ENCODE data around the gene HHAT. TPM values are rescaled to one million over a fixed set of nuclear protein-coding genes. Genes with fewer than 3 reads are reported as not detected.
"Not testable (repeated sequence)": the region's sequence is repeated elsewhere in the genome, so short reads cannot be mapped to it uniquely, and the experiment has no call there.

The HHAT gene
- total RNA-seq, 2 experiments from 2014 or later: 3.6 to 3.9 TPM

DNA sequence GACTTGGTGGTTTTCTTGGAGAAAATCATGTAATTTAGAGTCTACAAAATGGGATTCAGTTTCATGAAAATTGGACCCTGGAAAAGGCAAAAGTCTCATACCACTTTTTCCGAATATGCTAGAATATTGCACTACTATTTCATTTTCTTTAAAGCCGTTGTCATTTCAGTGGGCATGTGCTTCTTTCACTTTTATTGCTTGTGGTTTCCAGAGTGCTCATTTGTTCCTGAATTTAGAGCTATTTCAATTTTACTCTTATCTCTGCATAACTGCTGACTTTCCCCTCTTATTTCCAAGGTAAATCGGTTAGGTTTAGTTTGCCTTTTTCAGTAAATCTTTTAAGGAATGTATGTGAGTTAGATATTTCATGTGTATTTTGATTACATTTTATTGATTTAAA, 11.6 kb downstream of the HHAT start:
- Mint-ChIP-seq H3K27ac (peak overlapping the region; percentile 55), H3K36me3 (ENCODE audit: low read depth) (no peaks in the 10 kb centered on the region), H3K27me3 (ENCODE audit: low read depth) (no peaks in the 10 kb centered on the region), H3K4me1 (ENCODE audit: low read depth) (peaks cover 25% of the 10 kb centered on the region), H3K9me3 (no peaks in the 10 kb centered on the region), H3K4me3 (no peak overlapping the region)
- DNase-seq: no peak
- CTCF ChIA-PET: interaction anchor here (0.7 to 2.7 kb wide), 6 partner anchors 8 to 517 kb away, joined by 3 to 11 read pairs (median 6); no protein-coding TSS in a partner anchor
- intact Hi-C loops (cut with micrococcal nuclease): loop anchor here (1.0 to 10.0 kb wide), 5 partner anchors 8 to 1174 kb away; partner anchors contain the start of gene RCOR3

DNA sequence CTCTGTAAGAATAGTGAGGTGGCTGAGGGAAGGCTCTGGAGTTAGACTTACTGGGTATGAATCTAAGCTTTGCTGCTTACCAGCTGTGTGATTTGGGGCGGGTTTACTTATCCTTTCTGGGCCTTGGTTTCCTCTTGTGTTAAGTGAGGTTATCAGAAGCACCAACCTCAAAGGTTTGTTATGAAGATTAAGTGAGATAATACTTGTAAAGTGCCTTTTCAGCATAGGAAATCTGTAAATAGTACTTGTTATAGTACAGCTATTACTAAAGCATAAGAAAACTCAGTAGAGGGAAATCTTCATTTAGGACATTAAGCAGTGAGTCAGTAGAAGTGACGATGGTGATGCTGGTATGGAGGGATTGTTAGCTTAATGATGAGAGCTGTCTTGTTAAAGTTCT, 12.1 kb downstream of the HHAT start:
- peak; percentile 52 for DNase-seq
- Mint-ChIP-seq H3K27ac (peak overlapping the region; percentile 52), H3K36me3 (ENCODE audit: low read depth) (no peaks in the 10 kb centered on the region), H3K4me3 (no peak overlapping the region), H3K4me1 (ENCODE audit: low read depth) (peaks cover 25% of the 10 kb centered on the region), H3K9me3 (no peaks in the 10 kb centered on the region), H3K27me3 (ENCODE audit: low read depth) (no peaks in the 10 kb centered on the region)
- CTCF ChIA-PET: interaction anchor here (0.6 to 2.7 kb wide), 8 partner anchors 8 to 518 kb away, joined by 3 to 11 read pairs (median 4); no protein-coding TSS in a partner anchor
- intact Hi-C loops (cut with micrococcal nuclease): loop anchor here (1.0 to 10.0 kb wide), 5 partner anchors 9 to 1174 kb away; partner anchors contain the start of gene RCOR3

DNA sequence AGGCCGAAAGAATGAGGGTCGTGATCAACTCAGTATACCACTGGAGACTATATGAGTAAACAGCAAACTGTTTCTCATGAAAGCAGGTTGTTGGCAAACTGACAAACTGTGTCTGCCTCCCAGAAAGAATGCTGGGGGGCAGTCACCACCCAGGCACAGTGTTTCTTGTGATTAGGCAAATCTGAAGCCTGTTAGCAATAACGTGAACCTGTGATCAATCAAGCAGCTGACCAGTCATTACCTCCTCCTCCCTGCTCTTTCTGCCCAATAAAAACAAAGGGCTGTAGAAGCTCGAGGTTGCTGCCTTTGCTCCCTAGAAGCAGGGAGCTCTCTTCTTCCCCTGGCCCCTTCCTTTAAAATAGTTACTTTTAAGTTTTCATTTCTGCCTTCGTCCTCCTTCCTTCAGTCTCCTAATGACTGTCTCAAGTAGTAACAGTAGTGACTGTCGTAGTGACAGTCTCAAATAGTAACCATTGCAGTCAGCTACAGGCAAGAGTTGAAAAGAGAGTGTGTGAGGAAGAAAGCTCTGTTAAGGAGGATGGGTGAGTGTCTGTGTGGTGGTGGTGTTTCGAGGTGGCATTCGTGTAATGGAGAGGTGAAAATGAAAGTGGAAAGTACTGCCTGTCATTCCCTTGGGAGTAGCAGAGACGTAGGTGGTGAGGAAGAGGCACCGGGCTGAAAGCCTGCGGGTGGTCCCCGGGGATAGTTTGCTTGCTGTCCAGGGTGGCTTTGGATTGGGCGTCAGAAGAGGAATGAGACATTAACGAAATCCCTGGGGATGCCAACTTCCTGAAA, 14.5 kb downstream of the HHAT start:
- Mint-ChIP-seq H3K4me3 (no peak overlapping the region), H3K27ac (no peak overlapping the region), H3K36me3 (ENCODE audit: low read depth) (no peaks in the 10 kb centered on the region), H3K9me3 (no peaks in the 10 kb centered on the region), H3K4me1 (ENCODE audit: low read depth) (peaks cover 40% of the 10 kb centered on the region), H3K27me3 (ENCODE audit: low read depth) (no peaks in the 10 kb centered on the region)
- CTCF ChIA-PET: no interaction called here
- intact Hi-C loops (cut with micrococcal nuclease): loop anchor here (10.0 kb wide), 1 partner anchor 1172 kb away; no protein-coding TSS in a partner anchor
- DNase-seq: no peak

DNA sequence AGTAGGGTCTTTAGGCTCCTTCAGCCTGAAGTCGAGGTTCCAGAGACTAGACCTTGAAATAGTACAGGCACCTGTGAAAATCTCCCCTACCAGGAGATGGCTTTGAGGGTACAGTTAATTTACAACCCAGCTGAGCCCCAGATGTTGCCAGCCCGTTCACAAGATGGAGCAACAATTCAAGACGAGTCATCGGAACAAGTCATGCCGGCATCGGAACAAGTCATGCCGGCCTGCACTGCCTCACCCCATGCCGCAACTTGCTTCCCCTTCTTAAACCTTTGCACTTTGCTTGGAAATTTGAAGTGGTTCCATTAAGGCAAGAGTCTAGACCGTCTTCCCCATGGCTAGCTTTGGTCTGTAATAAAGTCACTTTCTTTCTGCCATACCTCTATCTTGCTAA, 16.0 kb downstream of the HHAT start:
- Mint-ChIP-seq H3K4me3 (no peak overlapping the region), H3K4me1 (ENCODE audit: low read depth) (peaks cover 38% of the 10 kb centered on the region), H3K9me3 (no peaks in the 10 kb centered on the region), H3K36me3 (ENCODE audit: low read depth) (no peaks in the 10 kb centered on the region), H3K27ac (no peak overlapping the region), H3K27me3 (ENCODE audit: low read depth) (no peaks in the 10 kb centered on the region)
- CTCF ChIA-PET: interaction anchor here (0.7 to 1.5 kb wide), 3 partner anchors 11 to 55 kb away, joined by 3 to 4 read pairs (median 4); no protein-coding TSS in a partner anchor
- no peak for DNase-seq
- intact Hi-C loops (cut with micrococcal nuclease): loop anchor here (10.0 kb wide), 1 partner anchor 1170 kb away; no protein-coding TSS in a partner anchor

DNA sequence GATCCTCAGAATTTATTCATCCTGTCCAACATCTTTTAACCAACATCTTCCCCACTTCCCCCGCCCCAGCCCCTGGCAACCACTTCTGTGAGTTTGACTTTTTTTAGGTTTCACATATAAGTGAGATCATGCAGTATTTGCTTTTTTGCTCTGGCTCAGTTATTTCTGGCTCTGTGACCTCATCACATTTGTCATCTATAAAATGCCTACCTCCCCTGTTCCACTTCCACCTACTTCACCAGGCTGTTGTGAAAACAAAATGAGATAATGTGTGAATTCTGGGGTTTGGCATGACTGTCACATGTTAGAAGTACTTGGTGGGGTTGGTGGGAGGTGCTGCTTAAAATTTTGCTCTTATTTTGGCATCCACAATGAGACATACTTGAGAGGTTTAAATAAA, 18.4 kb downstream of the HHAT start:
- peak; percentile 69 for DNase-seq
- no peaks in the 10 kb centered on the region for H3K9me3 Mint-ChIP-seq
- intact Hi-C loops (cut with micrococcal nuclease): loop anchor here (1.0 to 10.0 kb wide), 4 partner anchors 15 to 1168 kb away; no protein-coding TSS in a partner anchor
- H3K4me3 Mint-ChIP-seq: no peak overlapping the region
- H3K4me1 Mint-ChIP-seq (ENCODE audit: low read depth): peaks cover 20% of the 10 kb centered on the region
- H3K36me3 Mint-ChIP-seq (ENCODE audit: low read depth): peaks cover 2% of the 10 kb centered on the region
- peak overlapping the region; percentile 27 for H3K27ac Mint-ChIP-seq
- CTCF ChIA-PET: no interaction called here
- no peaks in the 10 kb centered on the region for H3K27me3 Mint-ChIP-seq (ENCODE audit: low read depth)

DNA sequence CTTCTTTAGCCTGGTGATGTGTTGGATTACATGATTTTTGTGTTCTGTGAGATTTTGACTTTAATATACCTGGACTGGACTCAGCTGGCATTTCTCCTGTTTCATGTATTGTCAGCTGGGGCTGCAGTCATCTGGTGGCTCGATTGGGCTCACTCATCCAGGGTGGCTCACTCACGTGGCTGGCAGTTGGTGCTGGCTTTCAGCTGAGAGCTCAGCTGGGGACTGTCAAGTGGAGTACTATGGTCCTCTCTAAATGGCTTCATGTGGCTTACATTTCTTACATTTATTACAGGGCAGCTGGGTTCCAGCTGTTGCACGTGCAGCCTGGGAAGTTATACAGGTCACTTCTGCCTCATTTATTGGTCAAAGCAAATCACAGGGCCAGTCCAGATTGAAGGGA, 22.8 kb downstream of the HHAT start:
- Mint-ChIP-seq H3K9me3 (no peaks in the 10 kb centered on the region), H3K27ac (no peak overlapping the region), H3K4me1 (ENCODE audit: low read depth) (peaks cover 13% of the 10 kb centered on the region), H3K4me3 (no peak overlapping the region), H3K36me3 (ENCODE audit: low read depth) (peaks cover 2% of the 10 kb centered on the region), H3K27me3 (ENCODE audit: low read depth) (no peaks in the 10 kb centered on the region)
- no peak for DNase-seq
- intact Hi-C loops (cut with micrococcal nuclease): no loop called here
- CTCF ChIA-PET: interaction anchor here (0.7 kb wide), 1 partner anchor 23 kb away, joined by 3 read pairs; no protein-coding TSS in a partner anchor

DNA sequence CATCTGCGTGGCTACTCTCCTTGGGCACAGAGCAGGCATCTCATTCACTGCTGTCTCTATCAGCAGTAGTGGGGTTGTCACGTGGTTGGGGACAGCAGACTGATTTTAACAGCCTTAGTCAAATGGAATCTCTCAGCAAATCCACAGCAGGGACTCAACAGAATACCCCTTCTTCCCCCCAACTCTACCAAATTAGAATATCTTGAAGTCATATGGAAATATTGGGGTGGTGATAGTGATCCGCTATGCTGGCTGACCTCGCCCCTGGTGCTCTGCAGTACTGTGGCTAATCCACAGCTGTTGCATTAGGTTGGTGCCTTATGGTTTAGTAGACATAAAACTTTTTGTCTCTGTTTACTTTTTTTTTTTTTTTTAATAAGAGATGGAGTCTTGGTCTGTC, 23.9 kb downstream of the HHAT start:
- no peak overlapping the region for H3K4me3 Mint-ChIP-seq

DNA sequence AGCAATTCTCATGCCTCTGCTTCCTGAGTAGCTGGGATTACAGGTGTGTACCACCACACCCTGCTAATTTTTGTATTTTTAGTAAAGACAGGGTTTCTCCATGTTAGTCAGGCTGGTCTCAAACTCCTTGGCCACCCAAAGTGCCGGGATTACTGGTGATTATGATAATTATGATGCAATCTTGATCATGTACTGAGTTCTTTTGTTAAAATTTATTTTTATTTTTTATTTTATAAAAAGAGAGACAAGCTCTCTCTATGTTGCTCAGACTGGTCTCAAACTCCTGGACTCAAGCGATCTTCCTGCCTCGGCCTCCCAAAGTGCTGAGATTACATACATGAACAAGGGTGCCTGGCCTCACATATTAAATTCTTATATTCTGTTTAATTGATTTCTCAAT, 25.6 kb downstream of the HHAT start:
- H3K36me3 Mint-ChIP-seq (ENCODE audit: low read depth); H3K27me3 Mint-ChIP-seq (ENCODE audit: low read depth); CTCF ChIA-PET; DNase-seq; H3K27ac Mint-ChIP-seq; H3K4me1 Mint-ChIP-seq (ENCODE audit: low read depth); intact Hi-C loops (cut with micrococcal nuclease); H3K9me3 Mint-ChIP-seq; H3K4me3 Mint-ChIP-seq: not testable (repeated sequence)

More for the DNA sequence above, 23.9 kb downstream of the HHAT start:
- Mint-ChIP-seq H3K4me1 (ENCODE audit: low read depth) (peaks cover 3% of the 10 kb centered on the region), H3K36me3 (ENCODE audit: low read depth) (peaks cover 2% of the 10 kb centered on the region), H3K27me3 (ENCODE audit: low read depth) (no peaks in the 10 kb centered on the region), H3K9me3 (no peaks in the 10 kb centered on the region), H3K27ac (no peak overlapping the region)
- CTCF ChIA-PET: no interaction called here
- intact Hi-C loops (cut with micrococcal nuclease): no loop called here
- DNase-seq: no peak

DNA sequence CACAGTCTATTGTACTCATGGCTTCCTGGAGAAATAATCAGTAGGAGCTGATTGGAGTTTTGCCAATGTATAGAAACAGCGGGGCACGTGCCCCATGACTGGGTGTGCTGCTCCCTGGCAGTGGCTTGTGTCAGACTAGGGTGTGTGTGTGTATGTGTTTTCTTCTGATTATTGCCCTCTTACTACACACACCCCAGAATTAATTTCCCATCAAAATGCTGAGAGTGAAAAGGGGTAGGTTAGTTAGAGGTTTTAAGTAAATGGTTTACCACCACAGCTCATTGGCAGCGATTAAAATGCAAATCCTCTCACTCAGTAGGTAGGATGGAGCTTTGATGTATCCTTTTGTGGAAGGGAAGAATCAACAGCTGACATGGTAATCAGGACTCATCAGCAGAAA, 29.9 kb downstream of the HHAT start:
- no peak overlapping the region for H3K27ac Mint-ChIP-seq
- no peaks in the 10 kb centered on the region for H3K9me3 Mint-ChIP-seq
- H3K36me3 Mint-ChIP-seq (ENCODE audit: low read depth): no peaks in the 10 kb centered on the region
- no peaks in the 10 kb centered on the region for H3K27me3 Mint-ChIP-seq (ENCODE audit: low read depth)
- intact Hi-C loops (cut with micrococcal nuclease): no loop called here
- no peak for DNase-seq
- H3K4me1 Mint-ChIP-seq (ENCODE audit: low read depth): peaks cover 10% of the 10 kb centered on the region
- no peak overlapping the region for H3K4me3 Mint-ChIP-seq
- CTCF ChIA-PET: interaction anchor here (0.9 to 3.1 kb wide), 2 partner anchors 16 to 41 kb away, joined by 3 to 19 read pairs; no protein-coding TSS in a partner anchor

DNA sequence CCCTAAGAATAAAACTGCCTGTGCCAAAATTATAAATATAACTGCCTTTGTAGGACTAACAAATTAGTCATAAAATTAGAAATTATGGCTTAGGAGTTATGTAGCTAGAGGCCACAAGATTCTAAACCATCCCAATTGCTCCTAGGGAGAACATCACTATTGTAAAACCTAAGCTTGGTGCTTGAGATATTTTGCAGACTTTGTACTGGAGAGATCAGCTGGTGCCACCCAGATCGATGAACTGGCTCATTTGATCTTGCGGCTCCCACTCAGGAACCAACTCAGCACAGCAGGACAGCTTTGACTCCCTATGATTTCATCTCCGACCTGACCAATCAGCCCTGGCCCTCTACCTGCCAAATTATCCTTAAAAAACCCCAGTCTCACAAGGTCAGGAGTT, 30.6 kb downstream of the HHAT start:
- Mint-ChIP-seq H3K4me3 (no peak overlapping the region), H3K36me3 (ENCODE audit: low read depth) (no peaks in the 10 kb centered on the region), H3K4me1 (ENCODE audit: low read depth) (peaks cover 10% of the 10 kb centered on the region), H3K27ac (no peak overlapping the region), H3K27me3 (ENCODE audit: low read depth) (no peaks in the 10 kb centered on the region), H3K9me3 (no peaks in the 10 kb centered on the region)
- no peak for DNase-seq
- CTCF ChIA-PET: interaction anchor here (2.2 to 3.1 kb wide), 2 partner anchors 9 to 41 kb away, joined by 7 to 19 read pairs; no protein-coding TSS in a partner anchor
- intact Hi-C loops (cut with micrococcal nuclease): no loop called here

DNA sequence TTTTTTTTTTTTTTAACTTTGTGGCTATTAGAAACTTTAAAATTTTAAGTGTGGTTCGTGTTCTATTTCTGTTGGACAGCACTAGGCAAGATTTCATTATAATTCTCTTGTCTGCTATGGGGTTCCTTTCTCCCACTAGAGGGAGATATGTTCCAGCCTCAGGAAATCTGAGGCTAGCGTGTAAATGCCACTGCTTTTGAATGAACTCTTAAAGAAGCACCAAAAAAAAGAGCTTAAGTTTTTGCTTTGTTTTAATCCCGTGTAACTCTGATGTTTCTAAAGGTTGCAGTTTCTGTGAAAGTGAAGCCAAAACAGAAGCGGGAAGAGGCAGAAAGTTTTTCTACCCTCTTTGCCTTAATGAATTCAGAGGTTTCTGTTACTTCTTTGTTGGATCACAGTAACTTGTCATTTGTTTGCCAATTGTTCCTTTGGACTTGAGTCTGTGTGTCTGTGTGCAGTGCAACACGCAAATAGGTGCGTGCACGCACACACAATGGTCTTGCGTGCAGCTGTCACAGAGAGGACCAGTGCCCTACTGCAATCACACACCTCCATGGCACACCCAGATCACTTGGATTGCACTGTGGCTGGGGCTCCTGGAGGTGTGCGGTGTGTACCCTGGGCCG, 32.3 kb downstream of the HHAT start:
- H3K4me1 Mint-ChIP-seq (ENCODE audit: low read depth): peaks cover 10% of the 10 kb centered on the region

DNA sequence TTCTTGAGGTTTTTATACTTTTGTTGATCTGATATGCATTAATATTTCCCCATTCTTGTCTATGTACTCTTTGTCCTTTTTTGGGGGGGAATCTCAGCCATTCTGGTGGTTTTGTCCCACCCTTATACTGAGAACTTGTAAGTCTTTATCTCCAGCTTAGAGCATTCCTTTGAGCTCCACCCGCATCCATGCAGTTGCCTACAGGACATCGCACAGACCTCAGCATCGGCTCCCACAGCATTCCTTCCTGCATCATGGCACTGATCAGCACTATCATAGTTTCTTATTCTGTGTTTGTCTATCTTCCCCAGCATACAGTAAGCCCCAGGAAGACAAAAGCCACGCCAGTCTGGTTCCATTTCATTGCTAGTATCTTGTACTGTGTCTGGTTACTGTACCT, 33.0 kb downstream of the HHAT start:
- Mint-ChIP-seq H3K27me3 (ENCODE audit: low read depth) (no peaks in the 10 kb centered on the region), H3K36me3 (ENCODE audit: low read depth) (no peaks in the 10 kb centered on the region), H3K27ac (no peak overlapping the region), H3K4me3 (no peak overlapping the region), H3K4me1 (ENCODE audit: low read depth) (peaks cover 10% of the 10 kb centered on the region), H3K9me3 (no peaks in the 10 kb centered on the region)
- intact Hi-C loops (cut with micrococcal nuclease): loop anchor here (1.0 kb wide), 3 partner anchors 13 to 39 kb away; no protein-coding TSS in a partner anchor
- DNase-seq: no peak
- CTCF ChIA-PET: interaction anchor here (0.6 to 2.3 kb wide), 9 partner anchors 8 to 245 kb away, joined by 3 to 13 read pairs (median 5); no protein-coding TSS in a partner anchor

More for the DNA sequence above, 32.3 kb downstream of the HHAT start:
- Mint-ChIP-seq H3K9me3 (no peaks in the 10 kb centered on the region), H3K27ac (peak overlapping the region; percentile 13), H3K4me3 (no peak overlapping the region), H3K27me3 (ENCODE audit: low read depth) (no peaks in the 10 kb centered on the region), H3K36me3 (ENCODE audit: low read depth) (no peaks in the 10 kb centered on the region)
- CTCF ChIA-PET: interaction anchor here (0.6 to 3.1 kb wide), 15 partner anchors 9 to 1259 kb away, joined by 3 to 19 read pairs (median 4); no protein-coding TSS in a partner anchor
- DNase-seq: no peak
- intact Hi-C loops (cut with micrococcal nuclease): loop anchor here (1.0 kb wide), 3 partner anchors 13 to 39 kb away; no protein-coding TSS in a partner anchor
